Tibial nerve (tissue), 4 donors: Measurements from ENCODE around the gene SUCLG2.

Experiments used
- CTCF ChIP-seq, 5 experiments: fragments of 200-600 bp in 3 of 5; fragments of 450-650 bp in 2 of 5; sonication (generic) in 3 of 5; IDR thresholded peaks; one replicate each; pipeline ENCODE4 v1.5.1; 2016 to 2019; ENCODE audit warnings: antibody characterized with exemption in 5 of 5, mild to moderate bottlenecking in 3 of 5, moderate library complexity in 2 of 5
- EP300 ChIP-seq, 2 donors: sonication (generic); formaldehyde crosslinking; IDR thresholded peaks; one replicate each; pipeline ENCODE4 v1.6.1; 2017; ENCODE audit warnings: antibody characterized with exemption in 2 of 2, mild to moderate bottlenecking in 1 of 2
- POLR2A ChIP-seq, 2 donors: fragments of 450-650 bp; IDR thresholded peaks; one replicate each; pipeline ENCODE4 v1.6.1; 2017; ENCODE audit warnings: antibody characterized with exemption in 2 of 2, mild to moderate bottlenecking in 2 of 2, moderate library complexity in 2 of 2

DNA sequence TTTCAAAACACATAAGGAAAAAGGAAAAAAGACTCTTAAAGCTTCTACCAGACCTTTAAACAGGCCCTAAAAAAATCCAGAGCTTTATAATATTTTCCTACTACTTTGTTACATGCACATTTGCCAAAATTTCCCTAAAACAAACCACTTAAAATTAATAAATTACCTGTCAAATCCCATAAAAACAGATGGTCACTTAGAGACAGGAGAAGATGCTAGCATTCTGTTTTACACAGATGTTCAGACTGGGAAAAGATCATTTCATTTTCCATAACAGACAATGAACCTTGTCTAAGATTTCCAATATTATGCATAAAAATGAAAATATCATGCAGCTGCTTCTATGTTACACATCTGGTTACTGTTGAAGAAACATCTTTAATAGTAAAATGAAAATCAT is 66.6 kb downstream of the SUCLG2 start:
- TF ChIP-seq CTCF (IDR thresholded peaks at IDR 0.05) (no peak), EP300 (IDR thresholded peaks at IDR 0.05) (no peak), POLR2A (IDR thresholded peaks at IDR 0.05) (no peak)
